Duodenal mucosa (tissue), 2 donors: ENCODE measurements around the gene SMYD3.

ENCODE experiments used
- H3K27ac ChIP-seq: one replicate; pipeline ENCODE4 v1.7.0; 2013; ENCODE audit warnings: low read depth, low read length
- H3K27me3 ChIP-seq, 2 donors: one replicate each; pipeline ENCODE4 v1.7.0; 2013; ENCODE audit warnings: low read length in 2 of 2, control low read depth in 1 of 2; ENCODE audit not compliant: insufficient read depth in 2 of 2, control insufficient read depth in 1 of 2
- H3K36me3 ChIP-seq, 2 donors: one replicate each; pipeline ENCODE4 v1.7.0; 2013; ENCODE audit warnings: low read length in 2 of 2, control low read depth in 1 of 2; ENCODE audit not compliant: insufficient read depth in 2 of 2, control insufficient read depth in 1 of 2
- H3K4me1 ChIP-seq, 2 donors: one replicate each; pipeline ENCODE4 v1.7.0; 2013; ENCODE audit warnings: low read length in 2 of 2, control low read depth in 1 of 2; ENCODE audit not compliant: insufficient read depth in 2 of 2, control insufficient read depth in 1 of 2
- H3K4me3 ChIP-seq, 2 donors: one replicate each; pipeline ENCODE4 v1.7.0; 2013; ENCODE audit warnings: low read length in 2 of 2, low read depth in 1 of 2
- H3K9ac ChIP-seq, 2 donors: one replicate each; pipeline ENCODE4 v1.7.0; 2013; ENCODE audit warnings: low read length in 2 of 2, low read depth in 1 of 2
- H3K9me3 ChIP-seq, 2 donors: one replicate each; pipeline ENCODE4 v1.7.0; 2013; ENCODE audit warnings: low read length in 2 of 2, control low read depth in 1 of 2; ENCODE audit not compliant: control insufficient read depth in 1 of 2

Gene SMYD3

DNA sequence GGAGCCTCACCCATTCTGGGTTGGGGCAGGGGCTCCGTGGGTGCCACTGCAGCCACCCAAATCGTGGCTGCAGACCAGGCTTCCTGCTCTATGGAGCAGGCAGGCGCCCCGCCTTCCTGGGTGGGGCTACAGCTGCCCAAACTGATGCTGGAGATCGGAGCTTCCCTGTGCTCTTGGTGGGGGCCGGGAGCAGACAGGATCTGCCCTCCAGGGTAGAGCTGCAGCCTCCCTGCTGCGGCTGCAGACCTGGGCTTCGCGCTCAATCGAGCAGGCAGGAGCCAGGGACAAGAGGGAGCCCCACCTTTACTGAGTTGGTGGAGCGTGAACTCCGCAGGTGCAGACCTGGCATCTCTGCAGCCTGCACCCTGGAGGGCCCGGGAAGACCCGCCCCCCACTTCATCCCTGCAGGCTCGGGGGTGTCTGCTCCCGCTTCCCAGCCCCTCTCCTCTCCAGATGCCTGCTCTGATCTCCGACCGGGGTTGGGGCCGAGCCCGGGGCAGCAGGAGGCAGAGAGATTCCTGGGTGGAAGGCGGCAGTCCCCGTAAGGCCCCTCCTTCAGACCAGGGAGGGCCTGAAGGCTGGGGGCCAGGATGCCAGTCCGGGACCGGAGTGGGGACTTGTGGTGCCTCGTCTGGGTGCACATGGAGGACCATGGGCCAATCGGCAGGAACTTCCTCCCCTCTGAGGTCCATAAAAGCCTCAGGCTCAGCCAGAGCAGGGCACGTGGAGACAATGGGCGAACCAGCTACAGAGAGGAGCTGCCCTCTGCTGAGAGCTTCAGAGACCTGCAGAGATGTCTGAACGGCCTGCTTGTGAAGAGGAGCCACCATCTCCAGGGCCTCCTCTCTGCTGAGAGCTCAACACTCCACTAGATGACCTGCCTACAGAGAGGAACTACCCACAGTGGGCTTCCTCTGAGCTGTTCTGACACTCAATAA is 359.3 kb downstream of the SMYD3 start:
- Histone ChIP-seq H3K36me3 (peaks cover 0 to 3% of the 10 kb centered on the region in 2 donors), H3K9ac (no peak overlapping the region), H3K27ac (no peak overlapping the region), H3K4me3 (no peak overlapping the region), H3K27me3 (no peaks in the 10 kb centered on the region), H3K4me1 (peaks cover 0 to 9% of the 10 kb centered on the region in 2 donors), H3K9me3 (no peaks in the 10 kb centered on the region)

DNA sequence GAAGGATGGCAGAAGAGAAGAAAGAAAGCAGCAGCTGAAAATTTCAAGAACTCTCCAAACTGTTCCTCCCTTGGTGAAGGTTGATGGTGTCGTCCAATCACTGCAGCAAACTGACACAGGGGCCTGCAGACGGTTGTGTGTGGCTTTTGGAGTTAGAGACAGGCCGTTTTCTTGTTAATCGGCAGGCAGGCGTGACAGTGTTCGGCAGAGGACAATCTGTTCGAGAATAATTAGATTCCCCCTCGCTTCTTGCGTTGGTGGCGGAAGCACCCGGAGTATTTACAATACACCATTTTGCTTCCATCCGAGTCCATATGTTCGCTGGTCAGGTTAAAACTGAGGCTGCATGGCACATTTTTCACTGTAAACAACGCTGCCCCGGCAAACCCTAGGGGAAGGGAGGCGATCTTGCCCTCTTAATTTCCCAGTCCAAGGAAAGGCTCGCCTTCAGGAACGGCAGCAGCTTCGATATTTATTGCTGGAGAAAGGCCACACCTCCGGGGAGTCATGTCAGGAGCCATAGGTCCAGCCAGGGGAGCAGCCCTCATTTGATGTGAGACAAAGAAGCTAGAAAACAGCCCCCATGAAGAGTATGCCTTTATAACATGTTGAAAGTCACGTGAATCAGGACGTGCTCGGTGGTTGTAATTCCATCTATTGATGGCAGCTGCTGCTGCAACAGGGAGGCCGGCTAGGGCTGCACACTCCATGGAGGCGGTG is 360.1 kb downstream of the SMYD3 start:
- Histone ChIP-seq H3K4me1 (peaks cover 0 to 4% of the 10 kb centered on the region in 2 donors), H3K9me3 (no peaks in the 10 kb centered on the region), H3K4me3 (no peak overlapping the region), H3K27ac (no peak overlapping the region), H3K27me3 (no peaks in the 10 kb centered on the region), H3K9ac (no peak overlapping the region), H3K36me3 (peaks cover 0 to 3% of the 10 kb centered on the region in 2 donors)

- Histone ChIP-seq H3K9ac (no peak overlapping the region), H3K27me3 (no peaks in the 10 kb centered on the region), H3K4me3 (no peak overlapping the region), H3K27ac (no peak overlapping the region), H3K9me3 (no peaks in the 10 kb centered on the region), H3K4me1 (no peaks in the 10 kb centered on the region), H3K36me3 (peaks cover 0 to 3% of the 10 kb centered on the region in 2 donors)
Observed at GRCh38 chr1:246145900-246146299, 361.2 kb downstream of the SMYD3 start.

GRCh38 chr1:246144931-246145330 is 362.1 kb downstream of the SMYD3 start:
- H3K4me3 ChIP-seq = no peak overlapping the region
- peaks cover 0 to 3% of the 10 kb centered on the region in 2 donors for H3K36me3 ChIP-seq
- H3K27ac ChIP-seq = no peak overlapping the region
- H3K9me3 ChIP-seq = no peaks in the 10 kb centered on the region
- no peak overlapping the region for H3K9ac ChIP-seq
- H3K27me3 ChIP-seq = no peaks in the 10 kb centered on the region
- no peaks in the 10 kb centered on the region for H3K4me1 ChIP-seq

- Histone ChIP-seq H3K4me1 (no peaks in the 10 kb centered on the region), H3K27ac (no peak overlapping the region), H3K9me3 (no peaks in the 10 kb centered on the region), H3K36me3 (no peaks in the 10 kb centered on the region), H3K4me3 (no peak overlapping the region), H3K9ac (no peak overlapping the region), H3K27me3 (no peaks in the 10 kb centered on the region)
Observed at GRCh38 chr1:246142320-246142893, 364.7 kb downstream of the SMYD3 start.

DNA sequence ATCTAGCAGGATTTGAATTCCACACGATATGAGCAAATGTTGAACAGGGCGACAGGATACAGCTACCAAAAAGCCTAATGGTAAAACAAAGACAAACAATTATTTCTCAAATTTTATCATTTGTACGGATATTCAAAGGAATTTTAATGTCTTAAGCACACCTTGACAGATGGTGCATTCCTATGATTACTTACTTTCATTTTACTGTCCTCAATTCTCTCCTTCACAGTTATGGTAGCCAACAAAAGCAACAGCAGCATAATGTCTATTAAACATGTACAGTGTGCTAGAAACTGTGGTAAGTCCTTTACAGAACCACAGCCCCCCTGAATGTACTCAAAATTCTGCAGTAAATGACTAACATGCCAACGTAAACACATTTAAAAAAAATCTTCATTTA is 365.8 kb downstream of the SMYD3 start:
- no peaks in the 10 kb centered on the region for H3K27me3 ChIP-seq
- H3K36me3 ChIP-seq = no peaks in the 10 kb centered on the region
- no peak overlapping the region for H3K27ac ChIP-seq
- H3K4me1 ChIP-seq = no peaks in the 10 kb centered on the region
- no peak overlapping the region for H3K9ac ChIP-seq
- no peak overlapping the region for H3K4me3 ChIP-seq
- H3K9me3 ChIP-seq = no peaks in the 10 kb centered on the region

DNA sequence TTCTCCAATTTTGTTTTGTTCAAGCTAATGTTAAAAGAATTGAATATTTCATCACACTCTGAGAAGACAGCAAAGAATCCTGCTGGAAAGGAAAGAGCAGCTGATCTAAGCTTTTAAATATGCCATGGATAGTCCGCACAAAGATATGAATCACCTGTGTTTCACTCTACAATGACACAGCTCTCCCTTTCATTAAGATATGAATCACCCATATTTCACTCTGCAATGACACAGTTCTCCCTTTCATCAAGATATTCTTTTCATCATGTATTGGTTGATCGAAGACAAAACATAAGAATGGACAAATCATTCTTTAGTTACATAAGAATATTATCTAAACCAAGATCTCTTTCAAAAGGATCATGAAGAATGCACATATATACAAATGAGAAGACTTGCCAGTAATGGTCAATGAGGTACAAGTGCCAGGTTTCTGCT is 367.3 kb downstream of the SMYD3 start:
- Histone ChIP-seq H3K27me3 (no peaks in the 10 kb centered on the region), H3K9me3 (no peaks in the 10 kb centered on the region), H3K4me1 (no peaks in the 10 kb centered on the region), H3K4me3 (no peak overlapping the region), H3K9ac (no peak overlapping the region), H3K36me3 (no peaks in the 10 kb centered on the region), H3K27ac (no peak overlapping the region)

- H3K27me3 ChIP-seq = no peaks in the 10 kb centered on the region
- H3K4me1 ChIP-seq = no peaks in the 10 kb centered on the region
- H3K36me3 ChIP-seq = no peaks in the 10 kb centered on the region
- H3K27ac ChIP-seq = no peak overlapping the region
- no peaks in the 10 kb centered on the region for H3K9me3 ChIP-seq
- H3K4me3 ChIP-seq = no peak overlapping the region
- H3K9ac ChIP-seq = no peak overlapping the region
Observed at GRCh38 chr1:246138781-246139180, 368.3 kb downstream of the SMYD3 start.

DNA sequence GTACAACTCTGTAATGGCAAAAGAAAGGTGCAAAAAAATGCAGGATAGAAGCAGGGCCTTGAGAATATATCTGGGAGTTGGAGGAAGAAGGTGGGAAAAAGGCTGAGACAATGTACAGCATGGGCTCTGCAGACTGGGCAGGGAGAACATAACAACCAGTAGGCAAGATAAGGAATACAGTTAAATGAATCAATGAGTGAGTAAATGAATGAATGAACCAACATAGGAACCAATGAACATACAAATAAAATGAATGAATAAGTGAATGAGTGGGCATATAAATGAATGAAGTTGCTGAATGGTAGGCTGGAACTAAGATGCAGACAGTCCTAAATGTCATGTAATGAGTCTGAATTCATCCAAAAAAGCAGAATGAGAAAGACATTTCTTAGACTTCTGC is 370.6 kb downstream of the SMYD3 start:
- no peaks in the 10 kb centered on the region for H3K9me3 ChIP-seq
- no peak overlapping the region for H3K27ac ChIP-seq
- H3K36me3 ChIP-seq = no peaks in the 10 kb centered on the region
- no peak overlapping the region for H3K9ac ChIP-seq
- H3K27me3 ChIP-seq = no peaks in the 10 kb centered on the region
- H3K4me3 ChIP-seq = no peak overlapping the region
- H3K4me1 ChIP-seq = no peaks in the 10 kb centered on the region

DNA sequence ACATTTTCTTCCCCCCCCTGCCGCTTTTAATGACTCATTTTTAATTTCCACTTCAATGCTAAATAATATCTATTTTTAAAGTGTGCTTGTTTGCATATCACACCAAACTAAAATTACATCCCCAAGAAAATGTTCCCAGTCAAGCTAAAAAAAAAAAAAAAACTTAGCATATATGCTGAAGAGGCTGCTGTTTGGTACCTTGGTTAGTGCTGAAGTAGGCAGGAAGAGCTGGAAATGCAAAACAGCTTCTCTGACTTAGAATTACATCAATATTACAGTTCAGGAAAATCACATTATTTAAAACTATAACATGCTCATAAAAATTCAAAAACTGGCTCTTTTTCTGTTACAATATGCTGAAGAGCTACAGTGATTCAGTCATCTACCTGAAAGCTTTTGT is 372.3 kb downstream of the SMYD3 start:
- H3K27me3 ChIP-seq = no peaks in the 10 kb centered on the region
- no peaks in the 10 kb centered on the region for H3K4me1 ChIP-seq
- no peaks in the 10 kb centered on the region for H3K36me3 ChIP-seq

More for the DNA sequence above, 372.3 kb downstream of the SMYD3 start:
- H3K4me3 ChIP-seq = no peak overlapping the region
- H3K9ac ChIP-seq = no peak overlapping the region
- no peak overlapping the region for H3K27ac ChIP-seq
- no peaks in the 10 kb centered on the region for H3K9me3 ChIP-seq
